ENCODE measurements around the gene DNMT3A. TPM values are rescaled to one million over a fixed set of nuclear protein-coding genes. Genes with fewer than 3 reads are reported as not detected.

Gene DNMT3A
- total and polyA plus RNA-seq, 2 experiments from 2014 or later = 2.5 to 18.4 TPM

- Histone ChIP-seq H3K27me3 (replicated peaks; ENCODE audit: insufficient read depth) (no peaks in the 10 kb centered on the region), H3K4me1 (ENCODE audit: insufficient read depth) (no peaks in the 10 kb centered on the region; the same call in 1 of the 2 replicates), H4K20me1 (ENCODE audit: insufficient read depth) (no peaks in the 10 kb centered on the region), H3K9me2 (ENCODE audit: insufficient read depth) (no peaks in the 10 kb centered on the region), H3K79me2 (ENCODE audit: insufficient read depth) (no peaks in the 10 kb centered on the region), H3F3A (ENCODE audit: insufficient read depth) (no peaks in the 10 kb centered on the region), H3K9ac (no peak overlapping the region), H2AFZ (no peak overlapping the region), H3K36me3 (ENCODE audit: low read depth) (no peaks in the 10 kb centered on the region), H3K4me2 (ENCODE audit: unreplicated experiment) (no peak overlapping the region), H3K9me3 (ENCODE audit: low read depth) (no peaks in the 10 kb centered on the region), H3K27ac (no peak overlapping the region), H3K4me3 (no peak overlapping the region)
- 88 to 89% methylated on average over 9 of the region's 9 CpGs for WGBS, 2 experiments (ENCODE audit: low coverage in 1 of 2, low lambda C conversion rate in 2 of 2, missing lambda C conversion rate in 2 of 2)
- TF ChIP-seq EZH2 (IDR thresholded peaks at IDR 0.05; ENCODE audit: insufficient read depth, poor library complexity, severe bottlenecking) = no peak
- TF ChIP-seq EZH2phosphoT487 (IDR thresholded peaks at IDR 0.05; ENCODE audit: insufficient read depth, low read depth) = no peak
- in situ Hi-C loops (cut with MboI) = no loop called here
- DNase-seq = no peak
Observed at GRCh38 chr2:25367296-25367695, 25.6 kb upstream of the DNMT3A start.

GRCh38 chr2:25366629-25367028, 24.9 kb upstream of the DNMT3A start:
- Histone ChIP-seq H3K9me3 (ENCODE audit: low read depth) (no peaks in the 10 kb centered on the region), H3K79me2 (ENCODE audit: insufficient read depth) (no peaks in the 10 kb centered on the region), H3K27me3 (replicated peaks; ENCODE audit: insufficient read depth) (no peaks in the 10 kb centered on the region), H3K4me1 (ENCODE audit: insufficient read depth) (no peaks in the 10 kb centered on the region; the same call in 1 of the 2 replicates), H3F3A (ENCODE audit: insufficient read depth) (no peaks in the 10 kb centered on the region), H3K9ac (no peak overlapping the region), H3K36me3 (ENCODE audit: low read depth) (no peaks in the 10 kb centered on the region), H3K4me3 (no peak overlapping the region), H3K27ac (no peak overlapping the region), H4K20me1 (ENCODE audit: insufficient read depth) (no peaks in the 10 kb centered on the region), H2AFZ (no peak overlapping the region), H3K4me2 (ENCODE audit: unreplicated experiment) (no peak overlapping the region), H3K9me2 (ENCODE audit: insufficient read depth) (no peaks in the 10 kb centered on the region)
- TF ChIP-seq EZH2phosphoT487 (IDR thresholded peaks at IDR 0.05; ENCODE audit: insufficient read depth, low read depth) (no peak), EZH2 (IDR thresholded peaks at IDR 0.05; ENCODE audit: insufficient read depth, poor library complexity, severe bottlenecking) (no peak)
- WGBS, 2 experiments (ENCODE audit: low coverage in 1 of 2, low lambda C conversion rate in 2 of 2, missing lambda C conversion rate in 2 of 2) = 75 to 78% methylated on average over 4 of the region's 4 CpGs
- DNase-seq = no peak
- in situ Hi-C loops (cut with MboI) = no loop called here

- 48 to 55% methylated on average over 5 of the region's 5 CpGs for WGBS, 2 experiments (ENCODE audit: low coverage in 1 of 2, low lambda C conversion rate in 2 of 2, missing lambda C conversion rate in 2 of 2)
Observed at GRCh38 chr2:25365241-25365640, 23.5 kb upstream of the DNMT3A start.

GRCh38 chr2:25363733-25364132, 22.0 kb upstream of the DNMT3A start:
- Histone ChIP-seq H3K9me3 (ENCODE audit: low read depth) (no peaks in the 10 kb centered on the region), H3K4me2 (ENCODE audit: unreplicated experiment) (no peak overlapping the region), H3K9me2 (ENCODE audit: insufficient read depth) (no peaks in the 10 kb centered on the region), H2AFZ (no peak overlapping the region), H3K27me3 (replicated peaks; ENCODE audit: insufficient read depth) (no peaks in the 10 kb centered on the region), H4K20me1 (ENCODE audit: insufficient read depth) (no peaks in the 10 kb centered on the region), H3K27ac (no peak overlapping the region), H3K4me3 (no peak overlapping the region), H3K36me3 (ENCODE audit: low read depth) (no peaks in the 10 kb centered on the region), H3K4me1 (ENCODE audit: insufficient read depth) (no peaks in the 10 kb centered on the region; the same call in 1 of the 2 replicates), H3F3A (ENCODE audit: insufficient read depth) (no peaks in the 10 kb centered on the region), H3K79me2 (ENCODE audit: insufficient read depth) (no peaks in the 10 kb centered on the region), H3K9ac (no peak overlapping the region)
- no peak for DNase-seq
- WGBS, 2 experiments (ENCODE audit: low coverage in 1 of 2, low lambda C conversion rate in 2 of 2, missing lambda C conversion rate in 2 of 2) = 94 to 95% methylated on average over 7 of the region's 7 CpGs
- in situ Hi-C loops (cut with MboI) = no loop called here
- TF ChIP-seq EZH2 (IDR thresholded peaks at IDR 0.05; ENCODE audit: insufficient read depth, poor library complexity, severe bottlenecking) = no peak
- TF ChIP-seq EZH2phosphoT487 (IDR thresholded peaks at IDR 0.05; ENCODE audit: insufficient read depth, low read depth) = no peak

More at GRCh38 chr2:25365241-25365640, 23.5 kb upstream of the DNMT3A start:
- Histone ChIP-seq H2AFZ (no peak overlapping the region), H4K20me1 (ENCODE audit: insufficient read depth) (no peaks in the 10 kb centered on the region), H3K27me3 (replicated peaks; ENCODE audit: insufficient read depth) (no peaks in the 10 kb centered on the region), H3K9ac (no peak overlapping the region), H3K4me2 (ENCODE audit: unreplicated experiment) (no peak overlapping the region), H3K27ac (no peak overlapping the region), H3F3A (ENCODE audit: insufficient read depth) (no peaks in the 10 kb centered on the region), H3K79me2 (ENCODE audit: insufficient read depth) (no peaks in the 10 kb centered on the region), H3K36me3 (ENCODE audit: low read depth) (no peaks in the 10 kb centered on the region), H3K4me1 (ENCODE audit: insufficient read depth) (no peaks in the 10 kb centered on the region; the same call in 1 of the 2 replicates), H3K4me3 (no peak overlapping the region), H3K9me3 (ENCODE audit: low read depth) (no peaks in the 10 kb centered on the region), H3K9me2 (ENCODE audit: insufficient read depth) (no peaks in the 10 kb centered on the region)
- TF ChIP-seq EZH2 (IDR thresholded peaks at IDR 0.05; ENCODE audit: insufficient read depth, poor library complexity, severe bottlenecking) (no peak), EZH2phosphoT487 (IDR thresholded peaks at IDR 0.05; ENCODE audit: insufficient read depth, low read depth) (no peak)
- no peak for DNase-seq
- in situ Hi-C loops (cut with MboI) = no loop called here
